DND-41 (cell line): ENCODE data around the gene ASRGL1.

Experiments used
- ATAC-seq: fragments of 200-7000 bp; cut with Tn5 transposase; 3 replicates; pipeline ENCODE4 v1.9.1; 2021; ENCODE audit warnings: low read depth; ENCODE audit not compliant: insufficient read depth
- DNase-seq: peaks from one replicate; pipeline ENCODE4 v3.0.0-alpha.2; 2020
- H2AFZ ChIP-seq: 2 replicates; pipeline ENCODE4 v1.6.0; 2012; ENCODE audit warnings: low read depth, low read length
- H3K27ac ChIP-seq: 2 replicates; pipeline ENCODE4 v1.5.1; 2012; ENCODE audit warnings: low read length, inconsistent platforms
- H3K27me3 ChIP-seq: fragments of 200-600 bp; sonication (generic); 2 replicates; pipeline ENCODE4 v1.6.0; 2012; ENCODE audit warnings: low read length, mild to moderate bottlenecking, inconsistent platforms; ENCODE audit not compliant: insufficient read depth, poor library complexity
- H3K36me3 ChIP-seq: 2 replicates; pipeline ENCODE4 v1.5.1; 2012; ENCODE audit warnings: low read length, inconsistent platforms; ENCODE audit not compliant: insufficient read depth
- H3K4me1 ChIP-seq: 2 replicates; pipeline ENCODE4 v1.5.1; 2012; ENCODE audit warnings: mild to moderate bottlenecking, low read length; ENCODE audit not compliant: insufficient read depth
- H3K4me2 ChIP-seq: 2 replicates; pipeline ENCODE4 v1.6.0; 2012; ENCODE audit warnings: mild to moderate bottlenecking, moderate library complexity, low read length, inconsistent platforms; ENCODE audit not compliant: insufficient read depth
- H3K4me3 ChIP-seq, 2 experiments: fragments of 200-600 bp in 1 of 2; shearing (Covaris generic) in 1 of 2; 2 replicates each; pipeline ENCODE4 v1.5.1; 2012 to 2016; ENCODE audit warnings: inconsistent platforms in 2 of 2, low read length in 2 of 2, mild to moderate bottlenecking in 2 of 2, low read depth in 1 of 2, moderate library complexity in 1 of 2
- H3K79me2 ChIP-seq: 2 replicates; pipeline ENCODE4 v1.6.0; 2012; ENCODE audit warnings: low read length, inconsistent platforms; ENCODE audit not compliant: insufficient read depth
- H3K9ac ChIP-seq: 2 replicates; pipeline ENCODE4 v1.6.0; 2012; ENCODE audit warnings: low read depth, mild to moderate bottlenecking, inconsistent platforms, low read length, moderate library complexity
- H3K9me3 ChIP-seq: 2 replicates; pipeline ENCODE4 v1.5.1; 2012; ENCODE audit warnings: low read length, moderate library complexity, mild to moderate bottlenecking, inconsistent platforms; ENCODE audit not compliant: insufficient read depth, severe bottlenecking
- H4K20me1 ChIP-seq: 2 replicates; pipeline ENCODE4 v1.6.0; 2012; ENCODE audit warnings: low read length; ENCODE audit not compliant: insufficient read depth
- CTCF ChIP-seq: IDR thresholded peaks from 2 replicates; pipeline ENCODE4 v1.5.1; 2012; ENCODE audit warnings: borderline replicate concordance, low read length, moderate library complexity, mild to moderate bottlenecking; ENCODE audit not compliant: poor library complexity, severe bottlenecking; ENCODE audit errors: extremely low read depth
- EZH2 ChIP-seq: IDR thresholded peaks from 3 replicates; pipeline ENCODE4 v1.6.1; 2012; ENCODE audit warnings: borderline replicate concordance, low read depth, mild to moderate bottlenecking, moderate library complexity, low read length, inconsistent platforms; ENCODE audit not compliant: severe bottlenecking

The ASRGL1 gene

GRCh38 chr11:62420882-62421281, 83.6 kb downstream of the ASRGL1 start:
- Histone ChIP-seq H3K36me3 (no peaks in the 10 kb centered on the region), H3K4me2 (no peak overlapping the region)
- DNase-seq, result no peak

GRCh38 chr11:62421996-62422395, 84.7 kb downstream of the ASRGL1 start:
- DNase-seq (no peak), ATAC-seq (no peak)
- Histone ChIP-seq H3K4me1 (peaks cover 3% of the 10 kb centered on the region; the same call in 1 of the 2 replicates), H3K27ac (no peak overlapping the region), H3K4me3 (no peak overlapping the region), H3K4me2 (no peak overlapping the region), H4K20me1 (no peaks in the 10 kb centered on the region), H3K9me3 (no peaks in the 10 kb centered on the region), H3K79me2 (no peaks in the 10 kb centered on the region), H3K9ac (no peak overlapping the region), H3K36me3 (no peaks in the 10 kb centered on the region), H3K27me3 (peaks cover 20% of the 10 kb centered on the region), H2AFZ (no peak overlapping the region)
- TF ChIP-seq CTCF (no peak), EZH2 (no peak)

More at GRCh38 chr11:62420882-62421281, 83.6 kb downstream of the ASRGL1 start:
- no peak overlapping the region for H3K4me3 ChIP-seq
- H4K20me1 ChIP-seq, result no peaks in the 10 kb centered on the region
- no peak overlapping the region for H3K27ac ChIP-seq
- peaks cover 3% of the 10 kb centered on the region; the same call in 1 of the 2 replicates for H3K4me1 ChIP-seq
- H3K9ac ChIP-seq, result no peak overlapping the region
- H3K27me3 ChIP-seq, result peaks cover 20% of the 10 kb centered on the region
- no peak for ATAC-seq
- no peaks in the 10 kb centered on the region for H3K9me3 ChIP-seq
- no peaks in the 10 kb centered on the region for H3K79me2 ChIP-seq
- H2AFZ ChIP-seq, result no peak overlapping the region
- TF ChIP-seq CTCF, result no peak
- TF ChIP-seq EZH2, result no peak

- no peak for DNase-seq
- H3K9ac ChIP-seq, result no peak overlapping the region
- H2AFZ ChIP-seq, result no peak overlapping the region
These were observed 85.8 kb downstream of the ASRGL1 start for GRCh38 chr11:62423012-62423411.

More at GRCh38 chr11:62423012-62423411, 85.8 kb downstream of the ASRGL1 start:
- no peaks in the 10 kb centered on the region for H4K20me1 ChIP-seq
- no peak overlapping the region for H3K27ac ChIP-seq
- no peaks in the 10 kb centered on the region for H3K79me2 ChIP-seq
- no peaks in the 10 kb centered on the region for H3K9me3 ChIP-seq
- no peaks in the 10 kb centered on the region for H3K36me3 ChIP-seq
- ATAC-seq, result no peak
- no peak for TF ChIP-seq EZH2
- TF ChIP-seq CTCF, result no peak
- H3K27me3 ChIP-seq, result peaks cover 18% of the 10 kb centered on the region
- H3K4me3 ChIP-seq, result no peak overlapping the region
- peaks cover 3% of the 10 kb centered on the region; the same call in 1 of the 2 replicates for H3K4me1 ChIP-seq
- no peak overlapping the region for H3K4me2 ChIP-seq
